DOHH2 (cell line): Measurements from ENCODE around the gene PPP1R27.
A peak's percentile ranks its signal among the peaks of the same experiment; 100 is the strongest.

ENCODE experiments used
- H3F3A ChIP-seq: fragments of 200-600 bp; sonication (generic), shearing (Covaris generic); 2 replicates; pipeline ENCODE4 v1.6.0; 2016; ENCODE audit warnings: antibody characterized with exemption, mild to moderate bottlenecking; ENCODE audit not compliant: control insufficient read depth, insufficient read depth
- H3K27ac ChIP-seq: fragments of 200-600 bp; sonication (generic); 2 replicates; pipeline ENCODE4 v1.5.1; 2014; ENCODE audit warnings: low read depth, mild to moderate bottlenecking, low read length, moderate library complexity
- H3K27me3 ChIP-seq: fragments of 200-600 bp; sonication (generic); 2 replicates; pipeline ENCODE4 v1.6.1; 2014; ENCODE audit warnings: mild to moderate bottlenecking, low read length, mixed read lengths; ENCODE audit not compliant: control insufficient read depth
- H3K36me3 ChIP-seq: fragments of 200-600 bp; sonication (generic); 2 replicates; pipeline ENCODE4 v1.6.1; 2014; ENCODE audit warnings: mild to moderate bottlenecking, low read length, moderate library complexity, mixed read lengths; ENCODE audit not compliant: control insufficient read depth
- H3K4me1 ChIP-seq: fragments of 200-600 bp; sonication (generic); 2 replicates; pipeline ENCODE4 v1.6.1; 2014; ENCODE audit warnings: mild to moderate bottlenecking, low read length, mixed read lengths; ENCODE audit not compliant: control insufficient read depth
- H3K4me2 ChIP-seq: fragments of 200-600 bp; sonication (generic); 2 replicates; pipeline ENCODE4 v1.6.0; 2014; ENCODE audit warnings: mild to moderate bottlenecking, low read length, moderate library complexity
- H3K4me3 ChIP-seq: fragments of 200-600 bp; sonication (generic); 2 replicates; pipeline ENCODE4 v1.5.1; 2014; ENCODE audit warnings: mild to moderate bottlenecking, low read length, mixed read lengths
- H3K79me2 ChIP-seq: fragments of 200-600 bp; sonication (generic); 2 replicates; pipeline ENCODE4 v1.6.1; 2014; ENCODE audit warnings: mild to moderate bottlenecking, low read length, mixed read lengths; ENCODE audit not compliant: control insufficient read depth
- H3K9me2 ChIP-seq: fragments of 200-600 bp; sonication (generic); replicated peaks from 2 replicates; pipeline ENCODE4 v1.6.1; 2014; ENCODE audit warnings: mild to moderate bottlenecking, low read length, mixed read lengths; ENCODE audit not compliant: control insufficient read depth
- H3K9me3 ChIP-seq: fragments of 200-600 bp; sonication (generic); 2 replicates; pipeline ENCODE4 v1.6.1; 2014; ENCODE audit warnings: antibody characterized with exemption, low read length, mixed read lengths; ENCODE audit not compliant: control insufficient read depth, insufficient read depth
- H4K20me1 ChIP-seq: fragments of 200-600 bp; sonication (generic); 2 replicates; pipeline ENCODE4 v1.6.0; 2014; ENCODE audit warnings: low read depth, mild to moderate bottlenecking, antibody characterized with exemption, low read length, moderate library complexity; ENCODE audit not compliant: control insufficient read depth, insufficient read depth
- CTCF ChIP-seq: fragments of 200-600 bp; sonication (generic); IDR thresholded peaks from one replicate; pipeline ENCODE4 v1.5.1; 2014; ENCODE audit warnings: antibody characterized with exemption, mild to moderate bottlenecking, low read depth, low read length; ENCODE audit not compliant: poor library complexity, severe bottlenecking
- EZH2phosphoT487 ChIP-seq: fragments of 200-600 bp; sonication (generic); IDR thresholded peaks from 2 replicates; pipeline ENCODE4 v1.6.1; 2017; ENCODE audit warnings: borderline replicate concordance, mild to moderate bottlenecking, antibody characterized with exemption, low read length, moderate library complexity, mixed read lengths

PPP1R27 gene

GRCh38 chr17:81838753-81839255, 4.0 kb upstream of the PPP1R27 start:
- no peaks in the 10 kb centered on the region for H3K9me3 ChIP-seq
- H3K27ac ChIP-seq, result no peak overlapping the region
- H3K9me2 ChIP-seq, result no peaks in the 10 kb centered on the region
- TF ChIP-seq EZH2phosphoT487 (no peak), CTCF (no peak)
- H3K79me2 ChIP-seq, result peaks cover 7% of the 10 kb centered on the region
- no peaks in the 10 kb centered on the region for H4K20me1 ChIP-seq
- H3F3A ChIP-seq, result 0 out of 2 replicates have a peak, but pooled peaks cover 2% of the 10 kb centered on the region
- no peaks in the 10 kb centered on the region for H3K27me3 ChIP-seq
- no peak overlapping the region for H3K4me3 ChIP-seq
- H3K4me2 ChIP-seq, result no peak overlapping the region
- H3K4me1 ChIP-seq, result peaks cover 7% of the 10 kb centered on the region
- peaks cover 14% of the 10 kb centered on the region for H3K36me3 ChIP-seq

- H4K20me1 ChIP-seq, result no peaks in the 10 kb centered on the region
- H3K9me3 ChIP-seq, result no peaks in the 10 kb centered on the region
- TF ChIP-seq EZH2phosphoT487 (no peak), CTCF (no peak)
- no peaks in the 10 kb centered on the region for H3K27me3 ChIP-seq
- peaks cover 10% of the 10 kb centered on the region for H3K4me1 ChIP-seq
- no peak overlapping the region for H3K4me2 ChIP-seq
- H3K9me2 ChIP-seq, result no peaks in the 10 kb centered on the region
- H3K79me2 ChIP-seq, result peaks cover 14% of the 10 kb centered on the region
- no peak overlapping the region for H3K4me3 ChIP-seq
- H3F3A ChIP-seq, result 0 out of 2 replicates have a peak, but pooled peaks cover 2% of the 10 kb centered on the region
- no peak overlapping the region for H3K27ac ChIP-seq
- H3K36me3 ChIP-seq, result peaks cover 2% of the 10 kb centered on the region; the same call in 1 of the 2 replicates
Observed at GRCh38 chr17:81837641-81838040, 2.8 kb upstream of the PPP1R27 start.

- Histone ChIP-seq H3K4me1 (peaks cover 23% of the 10 kb centered on the region), H3K4me3 (peak overlapping the region; percentile 82), H4K20me1 (no peaks in the 10 kb centered on the region), H3K79me2 (peaks cover 24% of the 10 kb centered on the region), H3K27me3 (no peaks in the 10 kb centered on the region), H3K4me2 (peak overlapping the region; percentile 88), H3K36me3 (no peaks in the 10 kb centered on the region), H3K27ac (peak overlapping the region; percentile 47; the same call in 1 of the 2 replicates), H3K9me3 (no peaks in the 10 kb centered on the region), H3F3A (no peaks in the 10 kb centered on the region), H3K9me2 (no peaks in the 10 kb centered on the region)
- TF ChIP-seq EZH2phosphoT487 (no peak), CTCF (no peak)
Observed at GRCh38 chr17:81833921-81834830, 674 bp downstream of the PPP1R27 start.
